Stromal cell of bone marrow (primary cell): ENCODE results near the gene MAP4K1.
"Not testable (repeated sequence)": the region's sequence is repeated elsewhere in the genome, so short reads cannot be mapped to it uniquely, and the experiment has no call there.

Source experiments
- DNase-seq: peaks from one replicate; pipeline ENCODE4 v3.0.0-alpha.2; 2012; ENCODE audit warnings: low read depth

Gene MAP4K1

DNA sequence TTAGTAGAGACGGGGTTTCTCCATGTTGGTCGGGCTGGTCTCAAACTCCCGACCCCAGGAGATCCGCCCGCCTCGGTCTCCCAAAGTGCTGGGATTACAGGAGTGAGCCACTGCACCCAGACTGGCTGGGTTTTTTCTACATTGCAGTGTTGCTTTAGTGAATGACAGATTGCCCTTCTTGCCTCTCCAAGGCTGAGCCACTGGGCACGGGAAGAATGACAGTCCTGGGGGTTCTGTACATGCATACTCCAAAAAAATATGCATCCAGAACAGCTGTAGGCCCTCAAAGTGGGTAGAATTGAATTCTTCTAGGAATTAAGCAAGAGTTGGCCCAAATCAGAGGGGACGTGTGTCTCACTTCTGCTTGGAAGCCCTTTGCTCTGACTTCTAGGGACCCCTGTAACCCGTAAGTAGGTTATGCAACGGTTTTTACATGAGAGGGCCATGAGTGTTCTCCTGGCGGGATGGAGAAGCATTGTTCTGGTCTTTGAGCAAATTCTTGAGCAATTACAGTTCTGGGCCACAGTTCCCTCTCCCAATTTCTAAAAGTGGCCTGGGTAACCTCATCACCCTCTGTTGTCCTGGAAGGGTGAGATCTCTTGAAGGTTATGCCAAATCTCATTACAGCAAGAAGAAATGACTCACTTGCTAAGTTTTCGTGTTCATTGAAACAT, 33.3 kb upstream of the MAP4K1 start:
- DNase-seq: peak; percentile 82

DNA sequence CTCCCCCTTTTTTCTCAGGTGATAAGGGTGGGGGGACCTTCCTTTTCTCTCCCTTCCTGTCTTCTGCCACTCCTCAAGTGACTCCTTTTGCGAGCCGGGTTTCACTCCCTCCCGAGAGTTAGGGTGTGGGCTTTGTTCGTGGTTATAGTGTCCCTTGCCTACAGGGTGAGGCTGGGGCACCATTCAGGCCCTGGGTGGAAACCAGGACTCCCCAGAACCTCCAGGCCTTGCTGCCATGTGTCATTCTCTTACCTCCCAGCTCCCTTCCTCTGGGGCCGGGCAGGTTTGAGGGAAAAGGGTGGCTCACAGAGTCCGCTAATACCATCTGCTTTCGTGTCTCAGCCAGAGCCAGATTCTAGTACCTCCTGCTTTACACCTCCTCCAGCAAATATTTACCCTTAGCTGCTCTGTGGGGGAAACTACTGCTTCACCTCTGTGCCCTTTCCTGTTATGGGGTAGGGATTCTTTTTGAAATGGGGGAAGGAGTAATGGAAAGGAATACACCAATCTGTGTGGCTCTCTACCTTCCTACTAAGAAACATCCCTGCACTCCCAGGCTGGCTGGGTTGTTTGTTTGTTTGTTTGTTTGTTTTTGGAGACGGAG, 32.5 kb upstream of the MAP4K1 start:
- no peak for DNase-seq

DNA sequence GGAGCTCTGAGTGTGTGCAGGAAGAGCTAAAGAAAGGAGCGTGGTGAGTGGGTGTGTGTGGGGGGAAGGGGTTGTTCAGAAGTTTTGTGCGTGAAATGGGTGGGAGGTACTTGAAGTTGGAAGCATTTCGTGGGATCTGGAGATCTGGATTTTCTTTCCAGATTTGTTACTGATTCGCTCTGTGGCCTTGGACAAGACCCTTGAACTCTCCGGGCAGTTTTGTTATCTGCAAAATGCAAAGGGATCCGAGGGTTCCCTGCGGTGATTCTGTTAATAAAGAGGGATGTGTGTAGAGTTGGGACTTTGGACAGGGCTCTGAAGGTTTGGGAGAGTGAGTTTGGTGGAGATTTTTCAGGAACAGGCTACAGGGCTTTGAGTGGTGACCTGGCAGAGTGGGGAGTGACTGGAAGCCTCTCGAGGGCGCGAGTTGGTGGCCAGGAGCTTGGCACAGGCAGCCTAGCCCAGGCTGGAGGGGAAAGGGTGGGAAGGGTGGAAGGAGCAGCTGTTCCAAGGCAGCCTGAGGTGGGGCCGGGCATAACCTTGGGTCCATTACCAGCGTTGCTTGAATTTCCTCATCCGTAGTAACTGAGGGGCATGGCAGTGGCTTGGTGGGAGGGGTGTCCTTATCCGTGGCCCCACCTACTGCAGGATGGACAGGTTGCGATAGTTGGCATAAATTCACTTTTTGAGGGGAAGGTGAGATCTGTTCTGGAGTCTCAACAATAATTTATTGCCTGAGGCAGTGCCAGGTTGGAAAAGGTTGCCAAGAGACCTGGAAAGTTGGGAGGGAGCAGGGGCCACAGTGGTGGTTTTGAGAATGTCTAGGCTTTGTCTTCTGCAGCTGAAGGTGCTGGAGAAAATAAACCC, 31.8 kb upstream of the MAP4K1 start:
- DNase-seq: no peak

DNA sequence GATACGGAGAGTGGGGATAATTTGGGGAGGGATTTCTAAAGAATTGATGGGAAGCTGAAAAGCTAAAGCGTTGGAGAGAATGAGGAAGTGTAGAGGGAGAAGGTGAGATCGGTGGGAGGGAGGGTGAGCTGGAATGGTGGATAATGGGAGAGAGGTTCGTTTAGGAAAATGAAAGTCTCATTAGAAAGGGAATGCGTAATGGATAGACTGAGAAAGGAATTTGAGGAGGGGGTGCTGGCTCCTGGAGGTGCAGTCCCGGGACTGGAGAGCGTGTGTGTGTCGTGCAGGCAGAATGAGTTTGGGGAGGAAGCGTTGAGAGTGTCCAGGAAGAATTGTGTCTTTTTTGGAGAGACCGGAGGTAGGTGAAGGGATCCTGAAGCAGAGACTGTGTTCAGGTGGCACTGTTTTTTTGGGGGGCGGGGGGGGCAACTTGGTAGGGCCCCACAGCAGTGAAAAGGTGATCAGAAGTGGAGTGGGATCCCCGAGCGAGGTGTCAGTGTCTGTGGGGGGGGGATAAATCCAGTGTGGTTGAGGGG, 31.1 kb upstream of the MAP4K1 start:
- no peak for DNase-seq

DNA sequence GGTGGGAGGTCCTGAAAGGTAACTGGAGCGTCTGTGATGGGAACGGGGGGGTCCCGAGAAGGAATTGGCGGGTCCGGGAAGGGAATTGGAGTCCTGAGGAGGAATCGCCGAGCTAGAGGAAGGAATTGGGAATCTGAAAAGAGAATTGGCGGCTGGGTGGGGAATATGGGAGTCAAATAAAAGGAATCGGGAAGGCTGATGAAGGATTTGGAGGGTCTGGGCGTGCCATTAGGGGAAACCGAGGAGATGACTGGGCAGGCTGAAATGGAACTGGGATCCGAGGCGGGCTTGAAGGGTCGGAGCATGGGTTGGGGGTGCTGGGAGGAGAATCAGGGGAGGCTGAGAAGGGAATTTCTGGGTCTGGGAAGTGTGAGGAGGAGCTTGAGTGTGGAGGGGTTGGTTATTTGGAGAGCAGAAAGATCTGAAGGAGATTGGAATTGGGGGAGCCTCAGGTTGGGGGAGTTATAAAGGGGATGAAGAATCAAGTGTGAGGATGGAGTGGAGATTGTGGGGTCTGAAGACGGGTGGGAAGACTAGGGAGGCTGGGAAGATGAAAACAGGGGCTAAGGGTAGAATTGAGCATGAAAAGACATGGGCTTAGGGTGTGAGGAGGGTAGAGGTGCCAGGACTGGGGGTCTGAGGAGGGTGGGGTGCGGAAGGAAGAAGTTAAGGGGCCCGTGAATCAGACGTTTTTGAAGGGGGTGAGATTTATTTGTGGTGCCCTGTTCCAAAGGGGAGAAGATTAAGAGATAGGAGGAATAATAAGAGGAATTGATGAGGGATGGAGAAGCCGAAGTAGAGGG, 30.4 kb upstream of the MAP4K1 start:
- no peak for DNase-seq

DNA sequence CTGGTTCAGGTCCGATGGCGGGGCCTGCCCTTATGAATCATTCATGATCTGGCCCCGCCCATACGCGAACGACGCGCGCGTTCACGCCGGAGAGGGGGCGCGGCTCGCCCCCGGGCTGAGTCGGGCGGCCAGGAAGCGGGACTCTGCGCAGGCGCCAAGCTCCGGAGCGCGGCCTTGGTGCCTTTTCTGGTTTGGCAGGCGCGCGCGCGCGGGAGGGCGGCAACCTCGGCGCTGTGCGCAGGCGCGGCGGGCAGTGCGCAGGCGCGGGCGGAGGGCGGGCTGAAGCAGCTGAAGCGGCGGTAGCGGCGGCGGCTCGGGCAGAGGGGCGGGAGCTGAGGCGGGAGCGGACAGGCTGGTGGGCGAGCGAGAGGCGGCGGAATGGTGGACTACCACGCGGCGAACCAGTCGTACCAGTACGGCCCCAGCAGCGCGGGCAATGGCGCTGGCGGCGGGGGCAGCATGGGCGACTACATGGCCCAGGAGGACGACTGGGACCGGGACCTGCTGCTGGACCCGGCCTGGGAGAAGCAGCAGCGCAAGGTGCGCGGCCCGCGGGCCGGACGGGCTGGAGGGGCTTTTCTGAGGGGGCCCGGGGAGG, 29.7 kb upstream of the MAP4K1 start, which contains the start of gene ACTN4:
Gene ACTN4 (plus strand): TSS at position 282 of the 598 bp plus-strand sequence. CDS start 97 bp downstream, at position 379.
- peak; percentile 92 for DNase-seq

DNA sequence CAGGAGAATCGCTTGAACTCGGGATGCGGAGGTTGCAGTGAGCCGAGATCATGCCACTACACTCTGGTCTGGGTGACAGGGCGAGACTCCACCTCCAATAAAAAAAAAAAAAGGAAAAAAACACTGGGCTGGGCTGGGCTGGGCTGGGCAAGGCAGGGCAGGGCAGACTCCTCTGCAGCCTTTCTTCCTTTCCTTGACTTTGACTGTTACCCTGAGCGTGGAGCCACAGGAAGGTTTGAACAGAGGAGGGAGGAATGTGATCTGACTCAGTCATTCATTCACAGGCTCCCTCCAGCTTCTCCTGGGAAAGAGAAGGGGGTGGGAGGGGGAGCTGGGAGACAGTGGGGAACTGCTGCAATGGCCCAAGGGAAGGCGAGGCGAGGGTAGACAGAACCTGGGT, 27.0 kb upstream of the MAP4K1 start:
- DNase-seq: no peak

DNA sequence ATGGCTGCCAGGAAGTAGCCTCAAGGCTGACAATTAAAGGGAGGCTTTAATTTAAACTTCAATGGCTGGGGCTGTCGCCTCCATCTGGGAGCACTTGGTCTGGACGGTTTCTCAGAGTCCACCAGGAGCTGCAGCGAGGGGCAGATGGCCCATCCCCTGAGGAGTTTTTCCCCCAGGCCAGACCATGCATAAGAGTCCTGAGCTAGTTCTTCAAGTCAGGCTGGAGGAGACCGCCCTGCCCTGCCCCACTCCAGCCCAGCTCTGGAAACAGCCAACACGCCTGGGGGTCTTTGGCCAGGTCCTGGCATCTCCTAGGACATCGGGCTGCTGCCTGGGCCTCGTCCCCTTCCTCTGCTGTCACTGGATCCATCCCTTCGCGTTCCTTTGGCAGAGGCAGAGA, 24.4 kb upstream of the MAP4K1 start:
- no peak for DNase-seq

DNA sequence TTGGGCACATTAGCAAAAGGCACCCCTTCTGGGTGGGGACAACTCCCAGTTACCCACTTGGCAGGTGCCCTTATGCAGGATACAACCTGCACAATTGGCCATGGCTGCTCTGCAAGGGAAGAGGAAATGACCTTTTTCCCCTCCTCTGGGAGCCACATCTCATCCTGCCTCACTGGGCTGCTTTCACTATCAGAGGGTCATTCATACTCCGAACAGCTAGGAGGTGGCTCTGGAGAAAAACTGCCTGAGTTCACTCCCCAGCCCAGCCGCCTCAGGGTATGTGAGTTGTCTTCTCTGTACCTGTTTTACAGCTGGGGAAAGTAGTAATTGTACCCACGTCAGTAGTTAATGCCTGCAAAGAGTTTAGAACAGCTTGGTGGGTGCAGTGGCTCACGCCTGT, 22.6 kb upstream of the MAP4K1 start:
- no peak for DNase-seq

DNA sequence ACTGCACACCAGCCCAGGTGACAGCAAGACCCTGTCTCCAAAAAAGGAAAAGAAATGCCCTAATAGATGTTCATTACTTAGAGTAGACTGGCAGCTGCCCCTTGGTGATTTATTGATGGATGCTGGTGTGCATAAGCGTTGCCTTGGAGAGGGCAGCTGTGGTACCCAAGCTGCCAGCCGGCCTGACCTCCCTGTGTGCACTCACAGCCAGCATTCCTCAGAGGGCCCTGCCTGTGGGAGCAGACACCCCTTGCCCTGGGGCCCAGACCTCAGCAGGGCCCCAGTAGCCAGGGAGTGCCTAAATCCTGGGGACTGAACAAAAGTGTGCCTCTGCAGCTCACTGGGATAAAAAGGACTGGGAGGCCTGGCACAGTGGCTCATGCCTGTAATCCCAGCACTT, 21.9 kb upstream of the MAP4K1 start:
- DNase-seq: no peak

DNA sequence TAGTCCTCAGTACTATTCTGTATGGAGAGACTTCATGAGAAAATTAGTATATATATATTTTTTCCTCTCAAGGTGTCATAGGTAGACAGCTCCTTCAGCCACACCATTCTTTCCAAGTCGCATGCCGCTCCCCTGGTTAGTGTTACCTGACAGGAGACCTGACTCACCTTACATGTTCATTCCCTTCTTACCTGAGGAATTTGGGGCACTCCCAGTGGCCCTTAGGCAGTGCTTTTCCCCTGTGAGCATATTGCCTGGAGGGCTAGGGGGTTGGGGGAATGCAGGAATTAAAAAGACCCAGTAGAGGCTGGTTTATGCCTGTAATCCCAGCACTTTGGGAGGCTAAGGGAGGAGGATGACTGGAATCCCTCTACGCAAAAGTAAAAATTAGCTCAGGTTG, 20.7 kb upstream of the MAP4K1 start:
- DNase-seq: no peak

DNA sequence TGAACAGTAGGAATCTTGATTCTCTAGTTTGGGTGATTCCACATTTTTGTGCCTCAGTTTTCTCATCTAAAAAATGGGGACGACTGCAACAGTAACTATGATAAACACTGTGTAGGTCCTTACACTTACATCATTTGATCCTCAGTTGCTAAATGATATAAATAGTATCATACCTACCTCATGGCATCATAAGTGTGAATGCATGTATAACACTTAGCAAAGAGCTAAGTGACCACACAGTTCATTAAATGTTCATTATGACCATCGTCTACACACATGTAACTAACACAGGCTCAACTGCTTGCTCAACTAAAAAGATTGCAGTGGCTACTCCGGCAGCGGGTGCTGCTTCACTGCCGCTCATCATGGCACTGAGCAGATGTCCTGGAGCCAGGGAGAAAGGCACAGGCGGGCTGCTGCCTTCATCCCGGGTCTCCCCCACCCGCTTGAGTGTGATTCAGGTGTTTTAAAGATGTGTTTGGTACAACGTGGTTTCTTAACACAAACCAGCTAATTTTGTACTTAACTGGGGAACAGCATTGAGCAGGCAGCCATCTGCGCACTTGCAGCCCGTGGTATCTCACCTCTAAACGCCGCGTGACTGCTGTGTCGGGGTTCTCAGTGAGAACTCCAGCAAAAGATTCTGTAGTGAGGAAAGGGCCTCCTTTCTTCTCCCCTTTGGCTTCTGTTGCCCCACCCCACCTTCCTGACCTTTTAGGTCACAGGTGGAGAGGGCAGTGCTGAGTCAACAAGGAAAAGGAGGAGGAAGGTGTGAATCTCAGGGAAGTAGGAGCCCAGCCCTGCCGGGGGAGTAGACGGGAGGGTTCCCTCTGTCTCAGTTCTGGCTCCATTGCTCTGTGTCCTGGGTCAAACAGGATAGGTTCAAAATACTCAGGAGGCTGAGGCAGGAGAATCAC, 18.0 kb upstream of the MAP4K1 start:
- DNase-seq: no peak

DNA sequence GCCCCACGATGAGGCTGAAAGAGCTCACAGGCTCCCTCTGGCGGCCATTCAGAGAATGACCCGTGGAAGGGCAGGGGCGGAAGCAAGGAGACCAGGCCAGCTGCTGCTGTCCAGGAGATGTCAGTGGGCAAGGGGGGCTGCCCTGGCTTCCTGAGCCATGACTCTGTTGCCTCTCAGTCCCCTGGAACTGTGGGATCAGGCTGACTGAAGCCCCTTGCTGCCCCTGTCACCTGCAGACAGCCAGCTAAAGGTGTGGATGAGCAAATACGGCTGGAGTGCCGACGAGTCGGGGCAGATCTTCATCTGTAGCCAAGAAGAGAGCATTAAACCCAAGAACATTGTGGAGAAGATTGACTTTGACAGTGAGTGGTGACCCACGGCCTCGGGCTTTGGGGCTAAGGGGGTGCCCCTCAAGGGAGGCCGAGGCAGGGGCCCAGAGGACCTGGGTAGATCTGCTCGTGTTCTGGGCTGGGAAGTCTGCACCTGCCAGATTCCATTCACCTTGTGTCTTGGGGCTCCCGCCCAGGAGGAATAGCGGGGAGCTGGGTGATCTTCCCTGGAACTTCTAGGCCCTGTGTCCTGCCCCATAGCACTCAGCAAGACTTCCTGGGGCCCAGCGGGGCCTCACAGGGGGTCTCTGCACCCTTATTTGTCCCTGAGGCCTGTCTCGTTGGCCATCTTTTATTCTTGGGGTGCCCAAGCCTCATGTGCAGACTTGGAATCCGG, 17.2 kb upstream of the MAP4K1 start:
- peak; percentile 41 for DNase-seq

DNA sequence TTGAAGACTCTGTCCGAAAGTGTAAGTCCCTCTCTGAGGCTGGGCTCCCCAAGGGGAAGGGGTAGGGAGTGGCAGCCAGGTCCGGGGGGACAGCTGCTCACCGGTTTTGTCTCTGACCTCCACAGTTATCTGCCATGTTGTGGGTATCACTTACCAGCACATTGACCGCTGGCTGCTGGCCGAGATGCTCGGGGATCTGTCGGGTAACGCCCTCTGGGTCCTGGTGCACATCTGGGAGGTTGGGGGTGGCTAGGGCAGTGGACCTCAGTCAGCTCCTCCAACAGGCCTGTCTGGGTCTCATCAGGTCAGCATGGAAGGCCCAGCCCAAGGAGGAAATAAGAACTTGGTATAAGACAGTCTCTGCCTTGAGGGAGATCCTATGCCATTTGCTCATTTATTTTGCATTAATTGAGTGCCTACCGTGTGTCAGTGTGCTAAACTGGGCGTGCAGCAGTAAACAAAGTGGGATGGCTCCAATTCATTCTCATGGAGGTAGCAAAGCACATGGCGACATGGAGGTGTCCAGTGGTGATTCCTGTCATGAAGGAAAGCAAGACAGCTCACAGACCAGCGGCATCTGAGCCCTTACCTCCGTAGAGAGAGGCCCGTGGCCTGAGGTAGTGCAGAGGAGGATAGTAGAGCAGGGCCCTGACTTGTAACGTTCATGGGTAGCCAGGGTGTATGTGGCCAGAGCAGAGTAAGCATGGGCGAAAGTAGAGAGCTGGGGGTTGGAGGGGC, 14.9 kb upstream of the MAP4K1 start:
- DNase-seq: no peak

DNA sequence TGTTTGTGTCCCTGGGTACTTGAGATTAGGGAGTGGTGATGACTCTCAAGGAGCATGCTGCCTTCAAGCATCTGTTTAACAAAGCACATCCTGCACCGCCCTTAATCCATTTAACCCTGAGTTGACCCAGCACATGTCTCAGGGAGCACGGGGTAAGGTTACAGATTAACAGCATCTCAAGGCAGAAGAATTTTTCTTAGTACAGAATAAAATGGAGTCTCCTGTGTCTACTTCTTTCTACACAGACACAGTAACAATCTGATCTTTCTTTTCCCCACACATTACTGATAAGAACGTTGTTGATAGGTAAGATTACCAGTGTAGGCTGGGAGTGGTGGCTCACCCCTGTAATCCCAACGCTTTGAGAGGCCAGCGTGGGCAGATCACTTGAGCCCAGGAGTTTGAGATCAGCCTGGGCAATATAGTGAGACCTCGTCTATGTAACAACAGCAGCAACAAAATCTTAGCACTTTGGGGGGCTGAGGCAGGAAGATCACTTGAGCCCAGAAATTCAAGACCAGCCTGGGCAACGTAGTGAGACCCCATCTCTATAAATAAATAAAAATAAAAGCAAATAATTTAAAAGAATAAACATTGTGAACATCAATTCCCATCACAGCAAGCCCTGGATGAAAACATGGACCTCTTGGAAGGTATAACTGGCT, 14.2 kb upstream of the MAP4K1 start:
- not testable (repeated sequence) for DNase-seq

DNA sequence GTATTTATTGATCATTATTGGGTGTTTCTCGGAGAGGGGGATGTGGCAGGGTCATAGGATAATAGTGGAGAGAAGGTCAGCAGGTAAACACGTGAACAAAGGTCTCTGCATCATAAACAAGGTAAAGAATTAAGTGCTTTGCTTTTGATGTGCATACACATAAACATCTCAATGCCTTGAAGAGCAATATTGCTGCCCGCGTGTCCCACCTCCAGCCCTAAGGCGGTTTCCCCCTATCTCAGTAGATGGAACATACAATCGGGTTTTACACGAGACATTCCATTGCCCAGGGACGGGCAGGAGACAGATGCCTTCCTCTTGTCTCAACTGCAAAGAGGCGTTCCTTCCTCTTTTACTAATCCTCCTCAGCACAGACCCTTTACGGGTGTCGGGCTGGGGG, 13.5 kb upstream of the MAP4K1 start:
- DNase-seq: not testable (repeated sequence)

DNA sequence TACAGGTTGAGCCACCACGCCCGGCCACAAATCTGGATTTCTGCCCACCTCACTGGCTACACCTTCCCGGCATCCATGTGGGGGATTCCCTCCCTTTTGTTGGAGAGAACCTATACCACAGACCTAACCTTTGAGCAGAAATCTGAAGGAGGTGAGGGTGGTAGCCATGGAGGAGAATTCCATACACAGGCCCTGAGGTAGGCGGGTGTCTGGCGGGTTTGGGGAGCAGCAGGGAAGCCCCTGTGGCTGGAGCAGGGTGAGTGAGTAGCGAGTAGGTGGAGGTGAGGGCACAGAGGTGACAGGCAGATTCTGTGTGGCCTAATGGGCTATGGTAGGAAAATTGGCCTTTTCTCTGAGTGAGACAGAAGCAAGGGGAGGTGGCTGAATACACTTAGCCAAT, 11.8 kb upstream of the MAP4K1 start:
- DNase-seq: no peak

DNA sequence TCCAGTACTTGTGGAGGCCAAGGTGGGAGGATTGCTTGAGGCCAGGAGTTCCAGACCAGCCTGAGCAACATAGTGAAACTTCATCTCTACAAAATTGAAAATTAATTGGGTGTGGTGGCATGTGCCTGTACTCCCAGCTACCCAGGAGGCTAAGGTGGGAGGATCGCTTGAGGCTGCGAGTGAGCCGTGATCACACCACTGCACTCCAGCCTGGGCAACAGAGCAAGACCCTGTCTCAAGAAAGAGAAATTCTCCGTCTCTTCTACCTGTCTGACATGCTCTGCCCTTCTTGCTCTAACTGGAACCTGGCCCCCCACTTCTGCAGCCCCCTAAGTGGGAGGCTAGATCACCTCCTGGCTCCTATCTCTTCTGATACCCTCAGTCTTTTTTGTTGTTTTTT, 8.6 kb upstream of the MAP4K1 start:
- no peak for DNase-seq
